NCI-H2029 (cell line): ENCODE results near the gene PRKCSH.

Experiments used
- DNase-seq: peaks from one replicate; lab custom pipeline; 2025; lab: John Stamatoyannopoulos, UW

PRKCSH gene

GRCh38 chr19:11478167-11479089 lies 43.0 kb downstream of the PRKCSH start:
- no peak for DNase-seq

DNA sequence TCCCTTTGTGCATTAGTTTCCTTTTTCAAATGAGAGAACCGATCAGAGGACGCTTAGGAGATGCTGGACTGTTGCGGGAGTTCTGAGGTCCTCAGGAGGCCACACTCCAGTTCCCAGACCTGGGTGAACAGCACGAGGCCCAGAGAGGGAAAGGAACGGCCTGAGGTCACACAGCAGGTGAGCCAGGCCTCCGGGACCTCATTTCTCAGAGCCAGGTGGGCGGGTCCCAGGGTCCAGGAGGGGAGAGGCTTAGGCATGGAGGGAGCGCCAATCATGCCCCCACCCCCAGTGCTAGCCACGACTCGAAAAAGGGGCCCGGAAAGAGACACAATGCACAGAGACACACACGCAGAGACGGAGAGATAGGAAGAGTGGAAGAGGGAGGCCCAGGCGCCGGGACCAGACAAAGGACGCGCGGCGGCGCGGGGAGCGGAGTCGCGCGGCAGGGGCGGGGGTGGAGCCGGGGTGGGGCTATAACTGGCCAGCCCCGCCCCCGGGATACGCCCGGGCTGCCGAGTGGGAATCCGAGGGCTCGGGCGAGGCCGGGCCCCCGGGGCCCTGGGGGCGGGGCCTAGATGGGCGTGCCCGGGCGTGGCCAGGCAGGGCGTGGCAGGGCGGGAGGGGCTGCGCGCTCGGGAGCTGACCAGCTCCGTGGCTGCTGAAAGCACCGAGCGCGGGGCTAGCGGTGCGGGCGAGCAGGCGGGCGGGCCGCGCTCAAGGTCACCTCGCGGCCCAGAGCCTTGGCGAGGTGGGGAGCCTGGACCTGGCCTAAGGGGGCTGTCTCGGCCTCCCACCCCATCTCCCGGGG lies 43.9 kb downstream of the PRKCSH start:
- no peak for DNase-seq

DNA sequence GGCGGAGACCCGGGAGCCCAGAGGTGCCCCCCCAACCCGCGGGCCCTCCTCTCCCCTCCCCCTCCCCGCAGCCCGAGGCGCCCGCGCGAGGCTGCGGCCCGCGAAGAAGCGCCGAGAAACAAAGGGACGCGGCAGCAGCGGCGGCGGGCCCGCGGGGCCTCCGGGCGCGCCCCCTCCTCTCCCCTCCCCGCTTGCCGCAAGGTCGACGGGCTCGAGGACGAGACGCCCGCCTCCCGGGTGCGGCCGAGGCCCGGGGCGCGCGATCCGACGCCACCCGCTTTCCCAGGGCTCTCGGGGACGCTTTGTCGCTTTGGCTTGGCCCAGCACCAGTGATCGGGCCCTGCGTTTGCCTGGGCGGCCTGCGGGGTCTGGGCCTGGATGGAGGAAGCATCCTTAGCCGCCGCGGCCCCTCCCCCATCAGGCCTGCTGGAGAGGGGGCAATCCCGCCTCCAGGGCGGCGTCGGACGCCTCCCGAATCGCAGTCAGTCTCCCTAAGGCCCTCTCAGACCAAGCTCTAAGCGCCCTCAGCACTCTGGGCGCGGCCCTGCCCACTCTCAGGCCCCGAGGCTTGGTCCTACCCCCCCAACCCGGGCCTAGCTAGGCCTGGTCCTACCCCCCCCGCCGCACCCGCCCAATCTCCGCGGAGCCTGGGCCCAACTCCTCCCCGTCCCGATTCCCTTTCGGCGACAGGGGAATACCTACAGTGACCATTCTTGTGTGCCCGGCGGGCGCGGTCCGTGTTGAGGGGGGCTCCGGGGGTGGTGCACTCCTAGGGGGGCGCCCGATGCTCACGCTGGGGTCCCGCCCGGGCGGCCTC lies 44.7 kb downstream of the PRKCSH start:
- DNase-seq: no peak

DNA sequence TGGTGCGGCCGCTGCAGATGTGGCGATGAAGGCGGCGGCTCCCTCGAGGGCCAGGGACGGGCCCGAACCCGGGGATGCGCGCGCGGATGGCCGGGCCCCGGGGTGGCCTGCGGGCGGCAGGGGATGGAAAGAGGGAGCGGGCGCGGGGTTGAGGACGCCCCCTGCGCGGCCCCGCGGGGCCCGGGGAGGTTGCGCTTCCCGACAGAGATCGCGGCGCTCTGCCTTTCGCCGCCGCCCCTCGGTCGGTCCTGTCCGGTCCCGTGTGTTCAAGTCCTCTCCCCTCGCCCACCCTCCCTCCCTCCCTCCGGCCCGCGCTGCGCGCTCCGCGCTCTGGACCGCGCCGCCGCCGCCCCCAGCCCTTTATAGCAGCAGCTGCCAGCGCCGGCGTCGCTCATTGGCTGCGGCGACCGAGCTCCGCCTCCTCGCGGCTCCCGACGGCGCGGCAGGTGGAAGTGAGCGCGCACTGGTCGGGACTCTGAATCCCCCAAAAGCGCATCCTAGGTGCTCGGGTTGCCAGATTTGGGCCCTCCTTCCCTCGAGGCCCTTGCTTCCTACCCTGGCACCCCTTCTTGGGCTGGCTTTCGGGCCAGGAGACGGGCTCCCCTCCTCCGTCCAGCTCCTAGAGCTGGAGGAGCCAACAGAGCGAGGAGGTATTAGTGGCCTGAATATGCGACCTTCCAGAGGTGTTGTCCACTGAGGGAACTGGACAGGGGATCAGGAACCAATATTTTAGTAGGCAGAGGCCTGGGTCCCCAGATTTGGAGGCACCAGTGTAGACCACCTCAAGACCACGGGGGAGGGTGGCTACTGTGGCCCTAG lies 45.5 kb downstream of the PRKCSH start, which contains the start of gene ELAVL3:
ELAVL3 (minus strand) TSS at position 332 of the 819 bp plus-strand sequence. CDS start 438 bp downstream, outside the sequence.
- peak; percentile 20 for DNase-seq

- peak; percentile 87 for DNase-seq
Measured at GRCh38 chr19:11481534-11482383, 46.3 kb downstream of the PRKCSH start.

GRCh38 chr19:11482384-11483050 lies 47.1 kb downstream of the PRKCSH start:
- DNase-seq: peak; percentile 83

GRCh38 chr19:11483366-11484111 lies 48.1 kb downstream of the PRKCSH start:
- no peak for DNase-seq

GRCh38 chr19:11485245-11485837 lies 49.9 kb downstream of the PRKCSH start:
- DNase-seq: no peak

GRCh38 chr19:11486661-11487503 lies 51.4 kb downstream of the PRKCSH start:
- no peak for DNase-seq

GRCh38 chr19:11489378-11489777 lies 53.9 kb downstream of the PRKCSH start:
- DNase-seq: no peak

DNA sequence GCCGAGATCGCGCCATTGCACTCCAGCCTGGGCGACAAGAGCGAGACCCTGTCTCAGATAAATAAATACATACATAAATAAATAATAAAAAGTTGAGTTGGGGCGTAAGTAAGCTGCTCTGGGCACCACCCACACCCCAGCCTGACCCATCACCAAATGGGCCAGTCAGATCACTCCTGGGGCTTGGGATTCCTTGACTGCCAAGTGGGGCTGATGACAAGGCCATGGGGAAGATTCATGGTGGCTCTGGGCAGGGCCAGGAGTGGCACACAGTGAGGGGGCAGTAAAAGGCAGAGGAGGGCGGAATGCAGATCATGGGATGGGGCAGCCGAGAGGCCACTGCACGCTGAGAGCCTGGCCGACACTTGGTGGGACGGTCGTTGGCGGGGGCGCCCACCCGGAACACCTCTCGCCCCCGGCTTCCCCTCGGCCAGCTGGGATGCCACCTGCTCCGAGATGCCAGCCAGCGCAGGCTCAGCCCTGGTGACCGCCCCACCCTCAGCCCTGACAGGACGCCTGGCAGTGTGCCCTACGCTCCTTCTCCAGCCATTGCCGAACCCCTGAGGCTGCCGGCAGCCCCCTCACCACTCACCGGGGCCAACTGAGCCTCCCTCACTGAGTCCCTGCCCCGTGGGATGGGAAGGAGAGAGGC lies 59.3 kb downstream of the PRKCSH start:
- no peak for DNase-seq

DNA sequence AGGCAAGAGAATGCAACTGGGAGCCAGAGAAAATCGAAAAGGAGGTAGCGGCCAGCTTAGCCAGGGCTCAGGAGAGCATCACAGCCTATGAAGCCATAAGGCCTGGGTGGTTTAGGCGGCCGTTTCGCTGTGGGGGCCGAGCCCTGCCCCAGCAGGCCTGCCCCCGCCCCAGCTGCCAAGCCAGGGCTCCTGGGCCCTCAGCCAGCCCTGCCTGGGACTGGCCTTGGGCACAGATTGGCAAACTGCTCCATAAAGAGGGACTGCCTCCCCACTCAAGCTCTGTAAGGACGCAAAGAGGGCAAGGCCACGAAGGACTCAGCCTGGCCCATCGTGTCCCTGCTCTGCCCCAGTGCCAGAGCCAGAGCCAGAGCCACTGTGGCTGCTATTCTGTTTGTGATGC lies 60.0 kb downstream of the PRKCSH start:
- no peak for DNase-seq

GRCh38 chr19:11495885-11496284 lies 60.5 kb downstream of the PRKCSH start:
- DNase-seq: no peak

DNA sequence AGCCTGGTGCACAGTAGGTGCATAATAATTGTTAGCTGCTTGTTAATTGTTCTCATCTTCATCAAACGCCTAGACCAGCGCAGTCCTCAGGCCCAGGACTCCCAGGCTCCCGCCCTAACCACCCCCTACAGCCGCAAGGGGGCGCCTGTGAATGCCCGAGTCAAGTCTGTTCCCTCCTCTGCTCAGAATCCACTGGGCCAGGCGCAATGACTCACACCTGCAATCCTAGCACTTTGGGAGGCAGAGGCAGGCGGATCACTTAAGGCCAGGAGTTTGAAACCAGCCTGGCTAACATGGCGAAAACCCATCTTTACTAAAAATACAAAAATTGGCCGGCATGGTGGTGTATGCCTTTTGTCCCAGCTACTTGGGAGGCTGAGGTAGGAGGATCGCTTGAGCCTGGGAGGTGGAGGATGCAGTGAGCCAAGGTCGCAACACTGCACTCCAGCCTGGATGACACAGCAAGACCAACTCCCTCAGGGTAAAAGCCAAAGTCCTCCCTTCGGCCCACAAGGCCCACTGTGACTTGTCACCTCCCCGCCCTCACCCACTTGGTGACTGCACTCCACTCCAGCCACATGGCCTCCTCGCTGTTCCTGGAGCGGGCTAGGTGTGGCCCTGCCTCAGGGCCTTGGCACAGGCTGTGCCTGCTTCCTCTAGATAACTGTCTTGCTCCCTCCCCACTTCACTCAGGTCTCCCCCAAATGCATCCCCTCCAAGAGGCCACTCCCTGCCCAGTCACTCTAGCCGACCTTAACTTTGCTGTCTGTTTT lies 61.1 kb downstream of the PRKCSH start:
- DNase-seq: no peak

DNA sequence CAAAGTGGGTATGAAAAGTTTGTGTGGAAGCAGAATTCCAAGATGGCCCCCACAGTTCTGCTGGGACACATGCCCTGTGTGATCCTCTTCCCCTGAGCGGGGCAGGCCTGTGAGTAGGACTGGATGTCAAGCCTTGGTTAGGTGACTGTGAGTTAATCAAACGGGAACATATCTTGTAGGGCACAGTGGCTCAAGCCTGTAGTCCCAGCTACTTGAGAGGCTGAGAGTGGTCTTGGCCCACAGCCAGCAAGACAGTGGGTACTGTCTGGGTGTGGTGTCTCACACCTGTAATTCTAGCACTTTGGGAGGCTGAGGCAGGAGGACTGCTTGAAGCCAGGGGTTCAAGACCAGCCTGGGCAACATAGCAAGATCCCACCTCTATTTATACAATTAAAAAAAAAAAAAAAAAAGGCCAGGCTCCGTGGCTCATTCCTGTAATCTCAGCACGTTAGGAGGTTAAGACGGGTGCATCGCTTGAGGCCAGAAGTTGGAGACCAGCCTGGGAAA lies 63.8 kb downstream of the PRKCSH start:
- no peak for DNase-seq

- no peak for DNase-seq
Measured at GRCh38 chr19:11499890-11500420, 64.5 kb downstream of the PRKCSH start.
